GM19372 (cell line): ENCODE data around the gene KRT13.
"Not testable (repeated sequence)": the region's sequence is repeated elsewhere in the genome, so short reads cannot be mapped to it uniquely, and the experiment has no call there.

Source experiments
- ATAC-seq: cut with Tn5 transposase; IDR thresholded peaks from one replicate; pipeline ENCODE4 v1.9.1; 2021; ENCODE audit warnings: mild to moderate bottlenecking, low read depth, moderate library complexity; ENCODE audit not compliant: unreplicated experiment

KRT13 gene

DNA sequence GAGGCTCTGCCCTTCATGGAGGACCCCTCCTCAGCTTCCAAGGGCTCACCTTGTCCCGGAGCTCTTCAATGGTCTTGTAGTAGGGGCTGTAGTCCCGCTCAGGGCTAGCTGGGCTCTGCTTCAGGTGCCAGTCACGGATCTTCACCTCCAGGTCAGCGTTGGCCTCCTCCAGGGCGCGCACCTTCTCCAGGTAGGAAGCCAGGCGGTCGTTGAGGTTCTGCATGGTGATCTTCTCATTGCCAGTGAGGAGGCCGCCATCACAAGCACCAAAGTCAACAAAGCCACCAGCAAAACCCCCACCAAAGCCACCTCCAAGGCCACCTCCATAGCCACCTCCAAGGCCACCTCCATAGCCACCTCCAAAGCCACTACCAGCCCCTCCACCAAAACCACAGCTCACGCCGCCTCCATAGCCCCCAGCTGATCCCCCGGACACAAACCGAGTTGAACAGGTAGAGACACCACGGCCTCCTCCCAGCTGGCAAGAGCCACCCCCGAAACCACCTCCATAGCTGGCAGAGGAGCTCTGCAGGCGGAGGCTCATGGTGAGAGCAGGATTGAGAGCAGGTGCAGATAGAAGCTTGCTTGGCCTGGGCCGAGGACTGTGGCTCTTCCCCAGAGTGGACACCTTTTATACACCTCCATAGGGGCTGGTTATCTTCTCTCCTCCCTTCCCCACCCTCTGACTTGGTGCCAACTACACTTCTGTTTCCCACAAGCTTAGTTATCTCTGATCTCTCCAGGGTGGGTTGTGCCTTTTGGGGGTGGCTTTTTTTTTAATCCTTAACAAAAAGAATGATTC is at the start of gene KRT13:
KRT13 (minus strand) TSS at position 606 of the 802 bp plus-strand sequence; CDS start at position 544, 62 bp downstream.
- no peak for ATAC-seq

DNA sequence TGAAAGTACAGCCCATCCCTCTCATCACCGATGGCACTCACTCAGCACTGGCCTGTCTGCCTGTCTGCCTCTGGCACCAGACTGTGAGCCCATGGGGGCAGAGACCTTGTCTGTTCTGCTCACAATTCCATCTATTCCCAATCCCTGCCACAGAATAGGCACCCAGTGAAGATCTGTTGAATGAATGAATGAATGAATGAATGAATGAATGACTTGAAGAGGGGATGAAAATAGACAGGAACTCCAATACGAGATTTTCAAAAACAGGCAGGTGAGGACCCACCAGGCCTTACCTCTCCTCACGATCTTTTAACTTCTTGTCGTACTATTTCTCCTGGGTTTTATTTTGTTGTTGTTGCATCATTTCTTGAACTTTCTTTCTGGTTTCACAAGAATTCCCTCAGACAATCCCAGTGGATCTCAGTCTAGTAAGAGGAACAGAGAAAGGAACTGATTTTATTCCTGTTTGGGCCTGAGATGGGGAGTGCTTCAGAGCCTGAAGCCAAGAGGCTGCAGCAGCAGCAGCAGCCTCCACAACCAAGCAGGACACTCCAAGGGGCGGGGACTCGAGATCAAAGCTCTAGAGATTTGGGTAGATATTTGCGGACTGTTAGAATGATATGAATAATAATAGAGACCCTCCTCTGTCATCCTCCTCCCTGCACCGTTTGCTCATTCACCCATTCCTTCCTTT is 48.7 kb upstream of the KRT13 start:
- no peak for ATAC-seq

DNA sequence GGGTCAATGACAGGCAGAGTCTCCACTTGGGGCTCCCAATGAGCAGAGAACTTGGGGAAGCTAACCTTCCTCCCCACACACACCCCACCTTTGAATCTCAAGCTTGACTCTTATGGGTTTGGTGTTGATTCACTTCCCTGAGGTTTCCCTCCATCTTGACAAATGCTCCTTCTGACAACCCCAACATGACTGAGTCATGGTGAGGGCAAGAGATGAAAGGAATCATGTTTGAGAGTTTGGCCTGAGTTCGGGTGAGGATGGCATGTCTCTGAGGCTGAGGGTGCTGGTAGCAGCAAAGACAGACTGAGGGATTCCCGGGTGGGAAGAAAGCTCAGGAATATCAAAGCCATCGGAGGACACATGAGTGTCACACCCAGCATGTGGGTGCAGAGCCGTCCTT is 47.8 kb upstream of the KRT13 start:
- no peak for ATAC-seq

DNA sequence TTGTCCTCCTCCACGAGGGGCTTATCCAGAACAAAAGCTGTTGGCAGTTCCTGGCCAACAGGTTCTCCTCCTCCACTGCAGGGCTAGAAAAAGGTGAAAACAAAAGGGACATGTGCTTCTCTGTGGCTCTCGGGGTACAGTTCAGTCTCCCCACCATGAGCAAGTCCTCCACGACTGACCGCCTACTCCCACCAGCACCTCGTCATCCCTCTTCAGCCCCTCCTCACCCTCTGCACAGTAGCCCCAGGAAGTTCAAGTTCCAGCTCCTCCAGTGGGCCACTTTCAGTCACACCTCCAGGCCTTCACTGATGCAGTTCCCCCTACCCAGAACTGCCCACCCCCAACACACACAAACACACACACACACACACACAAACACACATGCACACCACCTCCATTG is 47.0 kb upstream of the KRT13 start:
- ATAC-seq, result no peak

DNA sequence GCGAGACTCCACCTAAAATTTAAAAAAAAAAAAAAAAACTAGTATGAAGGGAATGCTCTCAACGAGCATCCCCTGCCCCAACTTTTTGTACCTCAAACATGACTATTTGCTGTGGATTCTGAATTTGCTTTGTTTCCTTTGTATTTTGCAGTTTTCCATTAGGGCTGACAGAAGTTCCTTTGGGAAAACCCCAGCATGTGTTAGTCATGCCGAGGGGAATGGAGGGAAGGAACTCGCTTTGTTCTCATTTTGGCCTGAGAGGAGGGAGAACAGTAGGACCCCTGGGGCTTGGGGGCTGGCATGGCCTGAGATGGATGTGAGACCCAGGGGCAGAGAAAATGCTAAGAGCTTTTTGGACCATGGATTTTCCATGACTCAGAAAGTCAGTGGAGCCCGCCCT is 46.0 kb upstream of the KRT13 start:
- no peak for ATAC-seq

DNA sequence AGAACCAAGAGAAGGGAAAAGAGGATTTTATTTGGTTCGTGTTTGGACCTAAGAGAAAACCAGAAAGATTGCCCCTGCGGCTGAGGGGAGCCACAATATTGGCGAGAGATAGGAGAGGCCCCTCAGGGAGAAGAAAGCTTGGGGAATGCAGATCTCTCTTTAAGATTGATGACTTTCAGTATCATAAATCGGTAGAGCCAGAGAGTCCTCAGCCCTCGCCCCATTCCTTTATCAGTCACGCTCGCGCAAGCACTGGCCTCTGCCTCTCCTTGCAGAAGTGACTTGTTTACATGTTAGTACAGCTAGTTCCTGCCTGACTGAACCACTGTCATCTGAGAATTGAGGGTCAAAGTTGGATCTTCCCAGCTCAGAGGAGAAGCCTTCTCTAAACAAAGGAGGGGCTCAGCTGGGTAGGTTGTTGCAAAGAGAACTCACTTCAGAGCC is 44.2 kb upstream of the KRT13 start:
- no peak for ATAC-seq

DNA sequence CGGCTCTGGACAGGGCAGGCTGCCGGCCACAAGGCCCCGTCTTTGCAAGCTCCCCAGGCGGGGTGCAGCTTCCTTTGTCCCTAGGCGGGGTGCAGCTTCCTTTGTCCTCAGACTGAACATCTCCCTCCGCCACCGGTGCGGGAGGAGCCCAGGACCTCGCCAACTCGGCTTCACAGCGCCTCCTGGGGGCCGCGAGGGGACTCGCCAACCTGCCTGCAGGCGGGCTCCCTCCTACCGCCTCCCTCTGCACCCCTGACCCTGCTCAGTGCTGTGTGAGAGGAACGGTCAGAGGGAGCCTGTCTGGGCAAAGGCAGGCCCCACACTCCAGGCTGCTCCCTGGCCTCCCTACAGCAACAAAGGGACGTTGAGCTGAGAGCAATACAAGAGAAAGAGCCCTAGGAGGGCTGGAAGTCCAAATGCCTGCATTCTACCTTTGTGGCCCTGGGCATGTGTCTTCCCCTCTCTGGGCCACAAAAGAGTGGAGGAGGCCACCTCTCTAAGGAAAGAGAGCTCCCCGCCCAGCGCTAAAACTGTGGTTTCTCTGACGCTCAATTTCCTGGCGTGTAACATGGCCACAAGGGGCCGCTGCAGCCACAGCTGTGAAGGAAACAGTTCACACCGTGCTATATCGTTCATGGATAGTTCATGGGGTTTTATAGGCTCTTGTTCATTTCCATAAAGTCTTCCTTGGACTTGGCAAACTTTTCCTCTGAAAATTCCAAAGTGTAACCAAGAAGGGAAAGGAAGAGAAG is 43.6 kb upstream of the KRT13 start:
- no peak for ATAC-seq

DNA sequence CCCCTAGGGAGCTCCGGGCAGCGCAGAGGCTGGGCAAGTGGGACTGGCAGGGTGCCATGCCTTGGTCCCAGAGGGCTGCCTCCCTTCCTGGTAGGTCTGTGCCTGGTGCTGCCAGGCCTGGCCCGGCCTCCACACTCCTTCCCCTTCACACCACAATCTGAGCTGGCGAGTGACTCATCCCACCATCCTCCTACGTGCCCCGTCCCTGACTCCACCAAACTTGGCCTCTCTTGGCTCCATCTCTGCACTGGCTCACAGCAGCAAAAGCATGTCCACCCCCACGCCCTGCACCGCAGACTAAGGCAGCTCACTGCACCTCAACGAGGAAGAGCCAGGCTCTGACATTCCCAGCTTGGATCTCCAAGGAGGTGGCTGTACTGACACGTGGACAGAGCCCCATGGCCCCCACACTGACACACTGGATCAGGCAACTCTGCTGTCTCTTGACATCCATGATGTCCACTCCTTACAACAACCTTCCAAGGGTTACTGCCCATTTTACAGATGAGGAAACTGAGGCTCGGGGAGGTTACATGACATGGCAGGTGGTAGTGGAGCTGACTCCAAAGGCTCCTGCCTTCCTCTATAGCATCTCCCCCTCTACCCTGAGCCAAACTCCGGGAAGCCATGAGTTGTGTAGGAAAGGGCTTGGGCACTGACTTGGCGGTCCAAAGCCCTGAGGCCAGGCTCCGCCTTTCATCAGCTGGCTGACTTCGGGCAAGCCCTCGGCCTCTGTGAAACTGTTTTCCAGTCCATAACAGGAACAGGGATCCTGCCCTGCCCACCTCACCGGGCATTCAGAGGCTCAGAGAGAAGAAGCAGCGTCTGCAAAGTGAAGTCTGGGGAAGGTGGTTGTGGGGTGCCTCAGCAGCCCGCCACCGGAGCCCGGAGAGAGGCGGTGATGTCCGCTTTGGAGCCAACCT is 42.8 kb upstream of the KRT13 start:
- ATAC-seq, result no peak

DNA sequence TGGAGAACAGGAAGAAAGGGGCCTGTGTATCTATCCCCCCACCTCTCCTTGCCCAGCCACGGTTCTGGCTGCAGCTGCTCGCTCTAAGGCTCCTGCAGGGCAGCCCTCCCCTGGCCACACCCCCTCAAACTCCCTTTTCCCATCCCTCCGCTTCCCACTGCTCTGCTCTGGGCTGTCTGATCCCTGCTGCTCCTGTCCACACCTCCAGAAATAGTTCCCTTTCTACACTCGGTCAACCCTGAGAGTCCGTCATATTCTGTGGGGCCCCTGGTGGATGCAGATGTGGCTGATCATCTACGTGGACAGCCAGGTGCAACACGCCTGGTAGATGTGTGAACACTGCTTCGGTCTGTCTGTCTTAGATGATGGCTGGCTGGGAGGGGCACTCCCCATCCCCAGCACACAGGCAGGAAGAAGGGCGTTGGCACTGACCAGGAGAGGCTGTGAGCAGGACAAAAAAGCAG is 42.0 kb upstream of the KRT13 start:
- ATAC-seq, result no peak

DNA sequence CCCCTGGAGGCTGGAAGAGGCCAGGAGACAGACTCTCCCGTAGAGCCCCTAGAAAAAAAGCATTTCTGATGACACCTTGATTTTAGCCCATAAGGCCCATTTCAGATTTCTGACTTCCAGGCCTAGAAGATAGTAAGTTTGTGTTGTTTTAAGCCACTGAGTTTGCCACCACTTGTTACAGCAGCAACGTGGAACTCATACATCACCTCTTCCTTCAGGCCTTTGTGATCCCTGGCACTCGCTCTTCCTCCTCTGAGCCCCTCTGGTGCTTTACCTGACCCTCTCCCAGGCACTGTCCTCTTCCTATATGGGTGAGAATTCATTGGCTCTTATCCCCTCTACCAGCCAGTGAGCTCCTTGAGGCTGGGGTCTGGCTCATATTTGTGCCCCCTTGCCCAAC is 41.4 kb upstream of the KRT13 start:
- no peak for ATAC-seq

DNA sequence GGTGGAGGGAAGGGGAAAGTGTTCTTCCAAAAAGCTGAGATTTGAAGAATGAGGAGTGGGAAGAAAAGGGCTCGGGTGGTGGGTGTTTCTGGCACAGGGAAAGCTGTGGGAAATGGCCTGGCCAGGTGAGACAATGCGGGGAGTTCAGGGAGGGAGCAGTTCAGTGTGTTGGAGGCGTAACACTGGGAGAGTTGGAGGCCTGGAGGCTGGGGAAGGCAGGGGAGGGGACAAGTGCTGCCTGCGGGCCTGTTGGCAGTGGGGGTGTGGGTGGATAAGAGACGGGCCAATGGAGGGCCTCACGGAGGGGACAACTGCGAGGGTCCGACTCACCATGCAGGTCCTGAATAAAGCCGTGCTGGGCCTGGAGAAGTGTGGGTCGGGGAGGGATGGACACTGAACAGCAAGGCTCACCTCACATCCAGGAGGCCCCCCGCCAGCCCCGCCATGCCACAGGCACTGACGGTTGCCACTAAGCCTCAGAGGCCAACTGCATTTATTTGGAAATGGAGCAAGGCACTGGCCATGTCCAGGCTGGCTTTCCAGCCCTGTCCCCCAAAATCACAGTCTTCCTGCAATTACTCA is 40.5 kb upstream of the KRT13 start:
- ATAC-seq, result no peak

DNA sequence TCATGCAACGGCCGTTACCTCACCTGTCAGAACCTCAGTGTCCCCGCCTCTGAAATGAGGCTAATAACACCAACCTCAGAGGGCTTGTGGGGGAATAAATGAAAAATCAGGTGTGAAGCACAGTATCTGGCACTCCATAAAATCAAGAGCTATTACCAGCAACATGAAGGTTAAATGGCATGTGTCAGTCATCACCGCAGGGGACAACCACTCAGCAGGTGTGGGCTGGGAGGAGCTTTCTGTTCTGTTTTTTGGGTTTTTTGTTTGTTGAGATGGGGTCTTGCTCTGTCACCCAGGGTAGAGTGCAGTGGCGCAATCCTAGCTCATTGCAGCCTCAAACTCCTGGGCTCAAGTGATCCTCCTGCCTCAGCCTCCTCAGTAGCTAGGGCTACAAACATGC is 39.5 kb upstream of the KRT13 start:
- no peak for ATAC-seq

DNA sequence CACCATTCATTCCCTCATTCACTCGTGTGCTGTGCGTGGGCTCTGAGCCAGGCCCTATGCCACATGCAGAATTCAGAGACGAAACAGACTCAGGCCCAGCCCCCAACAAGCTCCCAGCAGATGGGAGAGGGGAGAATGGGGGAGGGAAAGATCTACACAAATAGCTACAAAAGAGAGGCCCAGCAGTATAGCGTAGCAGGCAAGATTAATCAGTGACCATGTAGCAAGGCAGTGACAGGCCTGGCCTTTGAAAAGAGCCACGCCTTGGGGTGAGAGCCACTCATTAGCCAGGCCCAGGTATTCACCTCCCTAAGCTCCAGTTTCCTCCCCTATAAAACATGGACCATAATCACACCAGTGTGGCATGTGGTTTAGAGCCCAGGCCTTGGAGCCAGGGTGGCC is 39.1 kb upstream of the KRT13 start:
- no peak for ATAC-seq

DNA sequence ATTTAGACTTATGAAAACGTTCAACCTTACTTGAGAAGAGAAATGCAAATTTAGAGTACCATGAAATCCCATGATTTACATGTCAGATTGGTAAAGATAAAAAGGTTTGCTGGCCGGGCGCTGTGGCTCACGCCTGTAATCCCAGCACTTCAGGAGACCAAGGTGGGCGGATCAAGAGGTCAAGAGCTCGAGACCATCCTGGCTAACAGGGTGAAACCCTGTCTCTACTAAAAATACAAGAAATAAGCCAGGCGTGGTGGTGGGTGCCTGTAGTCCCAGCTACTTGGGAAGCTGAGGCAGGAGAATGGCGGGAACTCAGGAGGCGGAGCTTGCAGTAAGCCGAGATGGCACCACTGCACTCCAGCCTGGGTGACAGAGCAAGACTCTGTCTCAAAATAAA is 37.4 kb upstream of the KRT13 start:
- not testable (repeated sequence) for ATAC-seq

DNA sequence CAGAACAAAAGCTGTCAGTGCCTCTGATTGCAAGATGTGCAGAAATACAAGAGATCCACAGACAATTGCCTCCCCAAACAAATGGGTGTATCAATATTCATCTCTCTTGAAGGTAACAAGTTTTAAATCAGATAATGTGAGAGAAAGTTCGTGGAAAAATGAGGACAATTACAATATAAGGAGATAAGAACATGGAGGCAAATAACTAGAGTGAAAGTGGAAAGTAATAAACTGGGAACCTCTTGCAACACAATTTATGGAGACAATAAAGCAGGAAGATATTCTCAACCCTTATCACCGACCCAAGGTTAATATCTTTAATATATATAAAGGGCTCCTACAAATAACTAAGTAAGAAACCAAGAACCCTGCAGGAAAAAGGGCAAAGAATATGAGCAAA is 36.9 kb upstream of the KRT13 start:
- ATAC-seq, result no peak

DNA sequence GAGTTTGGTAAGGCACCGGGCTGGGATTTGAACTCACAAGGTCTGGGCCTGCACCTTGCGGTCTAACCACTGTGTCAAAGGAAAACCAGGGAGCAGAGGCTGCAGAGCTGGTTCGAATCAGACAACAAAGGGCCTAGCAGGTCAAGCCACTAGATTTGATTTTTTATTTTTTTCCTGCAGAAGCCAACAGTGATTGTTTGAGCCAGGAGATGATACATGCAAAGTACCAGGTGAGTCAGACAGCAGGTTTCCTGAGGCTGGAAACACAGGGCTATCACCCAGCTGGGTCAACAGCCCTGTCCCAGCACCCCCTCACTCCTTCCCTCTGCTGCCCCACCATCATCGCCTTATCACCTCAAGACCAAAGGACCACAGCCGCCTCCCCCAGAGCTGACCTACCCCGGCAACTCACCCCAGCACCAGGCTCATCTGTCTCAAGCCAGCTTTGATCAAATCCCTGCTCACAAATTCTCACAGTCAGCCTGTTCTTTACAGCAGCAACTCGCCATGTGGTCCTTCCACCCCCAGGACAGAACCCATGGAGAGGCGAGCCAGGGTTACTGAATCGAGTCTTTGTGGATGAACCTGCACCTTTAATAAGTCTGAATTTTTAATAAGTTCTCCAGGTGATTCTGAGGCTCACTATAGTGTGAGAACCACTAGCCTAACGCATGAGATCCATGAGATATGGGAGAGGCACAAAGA is 35.7 kb upstream of the KRT13 start:
- ATAC-seq, result no peak

DNA sequence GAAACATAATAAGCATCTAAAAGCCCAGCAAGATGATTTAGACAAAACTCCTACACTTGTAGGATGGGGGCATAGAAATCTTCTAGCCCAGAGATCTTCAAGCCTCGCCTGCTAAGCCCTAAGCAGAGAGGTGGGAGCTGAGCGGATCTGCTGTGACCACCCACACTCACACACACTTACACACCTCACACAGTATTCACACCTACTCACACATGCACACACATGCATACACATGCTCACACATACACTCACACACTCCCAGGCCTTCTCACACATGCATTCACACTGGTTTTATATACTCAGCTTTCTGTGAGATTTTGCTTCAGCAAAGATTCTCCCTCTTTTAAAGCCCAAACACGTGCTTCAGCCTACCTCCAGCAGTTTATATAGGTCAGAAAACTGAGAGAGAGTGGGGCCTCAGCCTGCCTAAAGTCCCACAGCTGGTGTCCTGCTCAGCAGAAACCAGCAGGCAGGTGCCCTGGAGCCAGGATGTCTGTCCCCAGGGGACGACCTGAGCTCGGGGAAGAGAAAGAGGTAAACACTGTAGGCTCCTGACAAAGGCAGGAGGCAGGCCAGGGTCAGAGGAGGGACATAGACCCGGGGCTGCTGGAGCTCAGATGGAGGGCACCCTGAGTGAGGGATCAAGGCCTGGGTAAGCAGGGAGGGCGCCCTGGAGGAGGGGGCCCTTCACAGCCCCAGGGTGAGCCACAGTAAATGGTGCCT is 34.7 kb upstream of the KRT13 start:
- no peak for ATAC-seq

DNA sequence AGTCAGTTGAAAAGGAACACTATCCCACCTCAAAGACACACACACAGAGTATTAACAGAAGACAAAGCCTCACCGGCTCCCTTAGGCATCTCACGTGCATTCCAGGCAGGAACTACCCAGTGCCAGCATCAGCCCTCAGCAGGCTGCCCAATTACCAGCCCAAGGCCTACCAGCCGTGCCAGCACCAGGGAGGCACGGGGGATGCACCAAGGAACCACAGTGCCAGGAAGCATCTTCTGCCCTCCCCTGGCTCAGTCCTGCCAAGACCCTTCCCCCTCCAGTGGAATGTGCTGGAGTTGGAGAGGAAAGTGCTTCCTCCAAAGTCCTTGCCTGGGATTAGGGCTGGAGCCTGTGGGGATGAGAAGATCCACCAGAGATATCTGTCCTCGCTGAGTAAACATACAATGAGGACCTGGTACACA is 33.7 kb upstream of the KRT13 start:
- ATAC-seq, result no peak
